Stimulated activated CD8-positive, alpha-beta memory T cell treated with anti-CD3 and anti-CD28 coated beads, Interleukin-4, amount 100 ng/mL, for 24 hours (primary cell): ENCODE data around the gene ZNF12.
"Not testable (repeated sequence)": the region's sequence is repeated elsewhere in the genome, so short reads cannot be mapped to it uniquely, and the experiment has no call there.

ENCODE experiments used
- DNase-seq: peaks from one replicate; pipeline ENCODE4 v3.0.0-alpha.2; 2020; ENCODE audit warnings: low read depth

Gene ZNF12

GRCh38 chr7:6706666-6707407, at the start of gene ZNF12:
Gene ZNF12, minus strand, starts transcription at chr7:6706947. Its CDS starts 1,774 bp downstream, at chr7:6705173.
- peak; percentile 95 for DNase-seq

GRCh38 chr7:6753964-6754363, 47.2 kb upstream of the ZNF12 start, which contains the start of gene RSPH10B2:
Gene RSPH10B2, plus strand, starts transcription at chr7:6754103. Its CDS starts 3,575 bp downstream, at chr7:6757678.
- not testable (repeated sequence) for DNase-seq

- not testable (repeated sequence) for DNase-seq
Measured at GRCh38 chr7:6750173-6750572, 43.4 kb upstream of the ZNF12 start.

- DNase-seq: not testable (repeated sequence)
Measured at GRCh38 chr7:6749335-6749734, 42.6 kb upstream of the ZNF12 start.

GRCh38 chr7:6744410-6745100, 37.8 kb upstream of the ZNF12 start:
- DNase-seq: not testable (repeated sequence)

- not testable (repeated sequence) for DNase-seq
Measured at GRCh38 chr7:6738415-6738814, 31.7 kb upstream of the ZNF12 start.

- DNase-seq: no peak
Measured at GRCh38 chr7:6730343-6730633, 23.5 kb upstream of the ZNF12 start.

GRCh38 chr7:6729492-6730342, 23.0 kb upstream of the ZNF12 start:
- DNase-seq: peak; percentile 78

GRCh38 chr7:6728893-6729491, 22.2 kb upstream of the ZNF12 start:
- not testable (repeated sequence) for DNase-seq

- DNase-seq: no peak
Measured at GRCh38 chr7:6727663-6728062, 20.9 kb upstream of the ZNF12 start.

GRCh38 chr7:6726341-6726740, 19.6 kb upstream of the ZNF12 start:
- not testable (repeated sequence) for DNase-seq

- DNase-seq: no peak
Measured at GRCh38 chr7:6725003-6725402, 18.3 kb upstream of the ZNF12 start.

GRCh38 chr7:6724351-6724750, 17.6 kb upstream of the ZNF12 start:
- not testable (repeated sequence) for DNase-seq

- no peak for DNase-seq
Measured at GRCh38 chr7:6718124-6718523, 11.4 kb upstream of the ZNF12 start.

- not testable (repeated sequence) for DNase-seq
Measured at GRCh38 chr7:6715898-6716297, 9.2 kb upstream of the ZNF12 start.

- no peak for DNase-seq
Measured at GRCh38 chr7:6714360-6714759, 7.6 kb upstream of the ZNF12 start.

- no peak for DNase-seq
Measured at GRCh38 chr7:6709808-6710207, 3.1 kb upstream of the ZNF12 start.

GRCh38 chr7:6708304-6708703, 1.6 kb upstream of the ZNF12 start:
- no peak for DNase-seq

GRCh38 chr7:6705959-6706665, 635 bp downstream of the ZNF12 start:
- DNase-seq: peak; percentile 6

GRCh38 chr7:6701860-6702259, 4.9 kb downstream of the ZNF12 start:
- no peak for DNase-seq

- no peak for DNase-seq
Measured at GRCh38 chr7:6700793-6701192, 6.0 kb downstream of the ZNF12 start.
